HG03378 (cell line): ENCODE data around the gene STARD5.

Experiments used
- ATAC-seq: cut with Tn5 transposase; IDR thresholded peaks from one replicate; pipeline ENCODE4 v1.9.1; 2021; ENCODE audit warnings: mild to moderate bottlenecking, moderate library complexity; ENCODE audit not compliant: unreplicated experiment

Gene STARD5

GRCh38 chr15:81275711-81276392, 48.1 kb downstream of the STARD5 start:
- no peak for ATAC-seq

DNA sequence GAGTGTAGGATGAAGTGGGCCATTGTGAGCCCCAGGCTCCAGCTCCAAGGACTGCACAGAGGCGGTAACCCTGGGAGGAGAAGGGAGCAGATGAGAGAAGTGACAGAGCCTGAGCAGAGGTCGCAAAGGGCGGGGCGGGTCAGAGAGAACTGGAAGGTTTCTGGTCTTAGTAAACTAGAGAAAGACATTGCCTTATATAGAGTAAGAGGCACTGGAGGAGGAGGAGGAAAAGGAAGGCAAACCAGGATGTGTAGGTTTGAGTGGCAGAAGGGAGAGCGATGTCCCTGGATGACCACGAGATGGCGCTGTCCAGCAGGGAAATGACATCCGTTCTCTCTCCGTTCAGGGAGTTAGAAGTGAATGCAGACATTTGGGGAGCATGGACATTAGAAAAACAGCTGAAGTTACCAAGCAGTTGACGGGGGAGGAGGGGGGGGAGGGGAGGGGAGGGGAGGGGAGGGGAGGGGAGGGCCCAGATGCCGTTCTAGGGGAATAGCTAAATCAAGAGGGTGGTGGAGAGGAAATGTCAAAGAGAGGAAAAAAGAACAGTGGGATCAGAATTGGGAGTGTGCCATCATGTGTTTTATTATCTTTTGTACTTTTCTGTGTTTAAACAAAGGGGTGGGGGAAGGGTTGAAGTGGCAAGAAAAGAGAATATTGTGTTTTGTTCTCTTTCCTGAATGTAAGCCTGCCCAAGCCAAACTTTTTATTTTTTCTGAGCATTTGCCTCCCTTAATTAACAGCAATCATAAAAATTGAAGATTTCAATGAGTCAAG, 48.8 kb downstream of the STARD5 start:
- peak; percentile 86 for ATAC-seq

GRCh38 chr15:81274255-81274654, 49.7 kb downstream of the STARD5 start:
- ATAC-seq = no peak

GRCh38 chr15:81273855-81274254, 50.1 kb downstream of the STARD5 start:
- no peak for ATAC-seq

DNA sequence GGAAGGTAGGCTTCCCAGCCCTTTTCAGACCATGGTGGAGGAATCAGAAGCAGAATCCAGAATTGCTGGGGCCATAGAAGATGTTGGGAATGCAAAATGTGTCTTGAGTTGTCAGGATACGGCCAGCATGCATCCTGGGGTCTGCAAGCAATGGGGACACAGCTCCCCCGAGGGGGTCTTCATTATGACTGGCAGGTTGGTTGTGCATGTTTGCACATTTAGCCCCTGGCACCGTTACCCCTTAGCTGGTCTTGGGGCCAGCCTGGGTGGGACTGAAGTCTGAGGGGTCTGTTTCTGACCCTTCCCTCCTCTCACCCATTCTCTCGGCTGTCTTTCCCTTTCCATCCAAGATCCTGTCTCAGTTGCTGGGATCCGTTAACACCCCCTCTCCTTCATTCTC, 50.7 kb downstream of the STARD5 start:
- no peak for ATAC-seq

- no peak for ATAC-seq
Observed at GRCh38 chr15:81271761-81272644, 51.9 kb downstream of the STARD5 start.

DNA sequence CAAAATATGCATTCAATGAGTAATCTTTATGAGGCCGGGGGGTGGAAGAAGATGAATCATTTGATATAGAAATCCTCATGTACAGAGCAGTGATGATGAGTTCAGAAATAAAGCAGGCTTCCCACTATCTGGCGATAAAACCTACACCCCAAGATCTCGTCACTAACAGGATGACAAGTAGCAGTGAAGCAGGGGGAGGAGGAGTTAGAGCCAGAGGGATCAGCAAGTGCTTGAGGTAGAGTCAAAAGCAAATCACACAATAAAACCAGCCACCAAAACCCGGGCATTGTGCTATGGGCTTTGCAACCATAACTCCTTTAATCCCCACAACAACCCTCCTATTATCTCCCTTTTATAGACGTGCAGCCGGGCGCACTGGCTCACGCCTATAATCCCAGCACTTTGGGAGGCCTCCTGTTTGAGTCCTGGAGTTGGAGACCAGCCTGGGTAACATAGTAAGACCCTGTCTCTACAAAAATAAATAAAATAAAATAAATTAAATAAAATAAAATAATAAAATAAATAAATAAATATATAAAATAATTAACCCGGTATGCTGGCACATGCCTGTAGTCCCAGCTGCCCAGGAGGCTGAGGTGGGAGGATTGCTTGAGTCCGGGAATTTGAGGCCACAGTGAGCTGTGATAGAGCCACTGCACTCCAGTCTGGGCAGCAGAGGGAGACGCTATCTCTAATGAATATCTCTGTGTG, 53.0 kb downstream of the STARD5 start:
- no peak for ATAC-seq

DNA sequence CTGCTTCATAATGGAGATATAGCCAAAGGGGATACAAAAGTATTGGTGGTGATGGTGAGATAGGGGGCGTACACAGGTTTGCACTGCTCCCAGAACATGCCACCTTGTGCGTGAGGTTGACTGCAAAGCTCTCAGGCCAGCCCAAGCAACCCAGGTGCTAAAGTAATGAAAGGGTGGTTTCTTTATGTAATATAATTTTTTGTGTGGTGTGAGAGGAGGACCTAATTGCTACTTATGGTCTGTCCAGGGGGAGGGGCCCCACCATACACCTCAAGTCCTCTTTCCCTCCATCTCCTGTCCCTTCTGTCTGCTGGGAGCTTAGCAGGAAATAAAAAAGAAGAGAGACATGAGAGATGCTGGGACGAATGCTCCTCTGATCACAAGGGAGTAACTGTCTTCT, 53.8 kb downstream of the STARD5 start:
- ATAC-seq = no peak

GRCh38 chr15:81268881-81269601, 54.9 kb downstream of the STARD5 start:
- no peak for ATAC-seq

DNA sequence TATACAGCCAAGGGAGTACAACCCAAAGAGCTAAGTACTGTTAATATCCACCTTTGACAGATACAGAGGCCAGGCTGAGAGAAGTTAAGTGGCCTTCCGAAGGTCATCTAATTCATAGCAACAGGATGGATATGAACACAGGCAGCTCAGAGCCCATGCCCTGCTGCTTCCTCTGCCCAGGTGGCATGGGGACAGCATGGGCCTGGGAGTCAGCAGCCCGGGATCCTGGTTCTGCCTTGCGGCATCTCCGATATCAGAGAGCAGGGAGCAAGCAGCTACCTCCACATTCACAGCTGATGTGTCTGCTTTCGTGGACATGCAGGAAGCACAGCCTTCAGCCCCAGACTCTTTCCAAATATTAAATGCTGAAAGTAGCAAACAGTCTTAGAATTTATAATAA, 55.6 kb downstream of the STARD5 start:
- ATAC-seq = no peak

DNA sequence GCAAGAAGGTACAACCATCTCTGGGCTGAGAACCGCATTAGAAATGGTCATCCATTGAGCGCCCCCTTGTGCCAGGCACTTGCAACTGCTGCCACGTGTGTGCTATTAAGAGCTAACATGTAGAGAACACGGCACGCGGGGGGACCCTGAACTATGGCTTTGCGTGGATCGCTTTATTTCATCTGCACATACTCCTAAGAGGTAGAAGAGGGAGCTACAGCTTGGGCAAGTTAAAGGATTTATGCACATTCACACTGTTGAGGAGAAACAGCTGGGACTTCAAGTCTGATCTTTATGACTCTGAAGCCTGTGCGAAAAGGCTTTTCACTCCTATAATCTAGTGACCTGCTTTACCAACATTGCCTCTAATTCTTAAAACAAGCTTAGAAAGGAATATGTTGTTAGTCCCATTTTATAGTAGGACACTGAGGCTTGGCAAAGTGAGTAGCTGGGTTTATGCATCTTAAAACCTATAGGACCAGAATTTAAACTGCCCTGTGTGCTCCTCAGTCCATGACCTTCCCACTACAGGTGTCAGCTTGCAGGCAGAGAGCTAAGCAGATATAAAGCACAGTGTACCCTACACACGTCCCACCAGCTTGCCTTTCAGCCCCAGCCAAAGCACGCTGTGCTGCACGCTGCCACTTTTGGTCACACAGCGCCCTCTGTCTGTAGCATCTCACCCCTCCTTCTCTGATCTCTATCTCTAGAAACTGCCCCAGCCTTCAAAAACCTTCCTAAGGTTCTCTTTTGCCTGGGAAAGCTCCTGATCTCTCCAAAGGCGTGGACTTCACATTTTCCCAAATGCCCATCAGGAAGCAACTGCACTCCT, 57.8 kb downstream of the STARD5 start:
- ATAC-seq = peak; percentile 85

- ATAC-seq = no peak
Observed at GRCh38 chr15:81265256-81265943, 58.5 kb downstream of the STARD5 start.

GRCh38 chr15:81264072-81264857, 59.7 kb downstream of the STARD5 start:
- no peak for ATAC-seq

DNA sequence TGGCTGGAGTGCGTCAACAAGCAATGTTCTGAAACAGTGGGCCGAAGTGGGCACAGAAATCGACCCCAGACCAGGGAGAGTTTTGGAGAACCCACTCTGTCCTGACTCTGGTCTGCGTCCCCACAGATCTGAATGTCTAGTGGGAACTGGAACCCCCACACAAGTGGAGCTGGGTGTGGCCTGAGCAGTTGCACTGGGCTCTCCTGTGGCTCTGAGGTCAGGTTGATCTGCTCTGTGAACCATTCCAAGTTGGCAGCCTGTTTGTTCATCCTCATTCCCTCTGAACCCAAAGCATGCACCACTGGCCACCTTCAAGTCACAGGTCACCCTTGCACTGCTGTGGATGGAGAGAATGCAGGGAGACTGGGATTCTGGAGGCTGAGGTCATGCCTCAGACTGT, 60.5 kb downstream of the STARD5 start:
- no peak for ATAC-seq

DNA sequence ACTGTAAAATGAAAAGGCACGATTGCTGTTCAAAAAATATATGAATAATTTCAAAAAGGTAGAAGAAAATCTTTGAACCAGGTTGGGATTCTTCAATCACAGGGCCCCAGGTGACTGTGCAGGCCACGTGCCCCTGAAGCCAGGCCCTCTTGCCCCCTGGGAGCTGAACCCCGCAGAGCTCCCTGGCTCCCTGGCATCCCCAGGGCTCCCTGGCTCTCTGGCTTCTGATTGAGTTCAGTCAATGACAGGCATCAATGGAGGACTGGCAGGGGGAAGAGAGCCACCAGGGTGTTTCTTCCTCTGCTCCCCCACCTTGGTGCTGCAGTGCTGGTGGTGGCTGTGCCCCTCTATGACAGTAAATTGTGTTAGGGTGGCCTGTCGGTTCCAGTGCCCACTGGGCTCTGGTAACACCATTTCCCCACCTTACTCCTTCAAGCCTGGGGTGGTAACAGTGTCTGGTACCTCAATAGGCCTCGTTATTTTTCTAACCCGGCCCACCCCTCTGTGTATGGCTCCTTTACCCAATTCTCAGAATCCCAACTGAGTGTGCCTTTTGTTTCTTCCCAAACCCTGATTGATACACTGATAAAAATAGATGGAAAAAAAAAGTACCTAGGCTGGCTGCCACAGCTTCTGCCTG, 62.6 kb downstream of the STARD5 start:
- no peak for ATAC-seq

GRCh38 chr15:81259760-81260298, 64.1 kb downstream of the STARD5 start:
- no peak for ATAC-seq
